CD4-positive, alpha-beta T cell treated with Interleukin-4 for 4 hours (primary cell): ENCODE measurements around the gene NFATC1.
"Not testable (repeated sequence)": the region's sequence is repeated elsewhere in the genome, so short reads cannot be mapped to it uniquely, and the experiment has no call there.

ENCODE experiments used
- DNase-seq: peaks from one replicate; pipeline ENCODE4 v3.0.0-alpha.2; 2020

NFATC1 gene

GRCh38 chr18:79493801-79494211 is 98.1 kb downstream of the NFATC1 start:
- DNase-seq, result no peak

GRCh38 chr18:79494936-79495335 is 99.2 kb downstream of the NFATC1 start:
- no peak for DNase-seq

GRCh38 chr18:79495591-79496071 is 99.9 kb downstream of the NFATC1 start:
- no peak for DNase-seq

GRCh38 chr18:79496237-79496977 is 100.7 kb downstream of the NFATC1 start:
- no peak for DNase-seq

- no peak for DNase-seq
These were observed 101.4 kb downstream of the NFATC1 start for GRCh38 chr18:79496978-79497637.

GRCh38 chr18:79497638-79498081 is 101.9 kb downstream of the NFATC1 start:
- no peak for DNase-seq

- DNase-seq, result no peak
These were observed 102.9 kb downstream of the NFATC1 start for GRCh38 chr18:79498662-79499061.

GRCh38 chr18:79501006-79501405 is 105.3 kb downstream of the NFATC1 start:
- no peak for DNase-seq

- DNase-seq, result no peak
These were observed 107.1 kb downstream of the NFATC1 start for GRCh38 chr18:79502782-79503181.

- DNase-seq, result no peak
These were observed 107.7 kb downstream of the NFATC1 start for GRCh38 chr18:79503406-79503805.

- no peak for DNase-seq
These were observed 108.3 kb downstream of the NFATC1 start for GRCh38 chr18:79504034-79504433.

GRCh38 chr18:79504495-79504894 is 108.8 kb downstream of the NFATC1 start:
- DNase-seq, result not testable (repeated sequence)

GRCh38 chr18:79505465-79505864 is 109.7 kb downstream of the NFATC1 start:
- DNase-seq, result not testable (repeated sequence)

- DNase-seq, result no peak
These were observed 110.7 kb downstream of the NFATC1 start for GRCh38 chr18:79506191-79507075.

- no peak for DNase-seq
These were observed 111.4 kb downstream of the NFATC1 start for GRCh38 chr18:79507076-79507545.

GRCh38 chr18:79507546-79508480 is 112.1 kb downstream of the NFATC1 start:
- DNase-seq, result no peak

- no peak for DNase-seq
These were observed 113.1 kb downstream of the NFATC1 start for GRCh38 chr18:79508565-79509535.

- no peak for DNase-seq
These were observed 113.8 kb downstream of the NFATC1 start for GRCh38 chr18:79509536-79509930.

- DNase-seq, result no peak
These were observed 114.4 kb downstream of the NFATC1 start for GRCh38 chr18:79510046-79510685.

- no peak for DNase-seq
These were observed 115.1 kb downstream of the NFATC1 start for GRCh38 chr18:79510731-79511241.
